WI38 (cell line): ENCODE measurements around the gene TBC1D12.
A peak's percentile ranks its signal among the peaks of the same experiment; 100 is the strongest.
"Not testable (repeated sequence)": the region's sequence is repeated elsewhere in the genome, so short reads cannot be mapped to it uniquely, and the experiment has no call there.

Experiments
- H3K4me3 ChIP-seq: 2 replicates; pipeline ENCODE4 v1.5.1; 2011; ENCODE audit warnings: low read depth, mild to moderate bottlenecking, control low read depth, low read length
- CTCF ChIP-seq: IDR thresholded peaks from 2 replicates; pipeline ENCODE4 v1.5.1; 2012; ENCODE audit warnings: low read depth, mild to moderate bottlenecking, control low read depth, low read length

TBC1D12 gene

GRCh38 chr10:94496010-94496409 is 93.7 kb downstream of the TBC1D12 start:
- no peak for TF ChIP-seq CTCF
- H3K4me3 ChIP-seq: no peak overlapping the region

GRCh38 chr10:94496646-94497045 is 94.3 kb downstream of the TBC1D12 start:
- TF ChIP-seq CTCF: no peak
- no peak overlapping the region for H3K4me3 ChIP-seq

GRCh38 chr10:94500063-94500462 is 97.7 kb downstream of the TBC1D12 start:
- 0 out of 2 replicates have a peak, but pooled peaks have one; percentile 21 for TF ChIP-seq CTCF
- H3K4me3 ChIP-seq: no peak overlapping the region

- no peak overlapping the region for H3K4me3 ChIP-seq
- no peak for TF ChIP-seq CTCF
Observed at GRCh38 chr10:94521276-94522250, 119.2 kb downstream of the TBC1D12 start.

GRCh38 chr10:94524146-94524545 is 121.8 kb downstream of the TBC1D12 start:
- no peak for TF ChIP-seq CTCF
- no peak overlapping the region for H3K4me3 ChIP-seq

GRCh38 chr10:94524711-94525110 is 122.4 kb downstream of the TBC1D12 start:
- no peak overlapping the region for H3K4me3 ChIP-seq
- no peak for TF ChIP-seq CTCF

DNA sequence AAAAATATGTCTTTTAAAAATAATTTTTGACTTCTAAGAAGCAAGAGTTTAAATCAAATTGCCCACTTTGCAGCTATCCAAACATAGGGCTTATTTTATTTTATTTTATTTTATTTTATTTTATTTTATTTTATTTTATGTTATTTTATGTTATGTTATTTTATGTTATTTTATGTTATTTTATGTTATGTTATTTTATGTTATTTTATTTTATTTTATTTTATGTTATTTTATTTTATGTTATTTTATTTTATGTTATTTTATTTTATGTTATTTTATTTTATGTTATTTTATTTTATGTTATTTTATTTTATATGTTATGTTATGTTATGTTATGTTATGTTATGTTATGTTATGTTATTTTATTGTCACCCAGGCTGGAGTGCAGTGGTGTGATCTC is 129.2 kb downstream of the TBC1D12 start:
- H3K4me3 ChIP-seq: not testable (repeated sequence)
